H1 (cell line): ENCODE data around the gene ABLIM1. TPM values are rescaled to one million over a fixed set of nuclear protein-coding genes. Genes with fewer than 3 reads are reported as not detected.

ENCODE experiments used
- CTCF ChIA-PET: fragments of 300-600 bp; sonication (Branson Sonifier 250); formaldehyde crosslinking; loops from one replicate; lab custom pipeline; 2021; ENCODE audit not compliant: partially characterized antibody; lab: Charles Lee
- POLR2A ChIA-PET: fragments of 300-600 bp; sonication (Branson Sonifier 250); formaldehyde crosslinking; loops from one replicate; lab custom pipeline; 2021; ENCODE audit warnings: inconsistent platforms; ENCODE audit not compliant: partially characterized antibody; lab: Charles Lee
- DNase-seq, 2 experiments: peaks; one replicate each; pipeline versions ENCODE4 v3.0.0 to v3.0.0-alpha.2; 2010 to 2022; ENCODE audit warnings: low spot score in 2 of 2, low read depth in 1 of 2, mixed read lengths in 1 of 2
- FAIRE-seq: peaks from 2 replicates; lab custom pipeline; 2011; peaks lifted over from hg19 to GRCh38; lab: Jason Lieb, UNC
- H2AFZ ChIP-seq: 2 replicates; pipeline ENCODE4 v1.8.1; 2012; ENCODE audit warnings: low read length, inconsistent platforms
- H2AK5ac ChIP-seq: 2 replicates; pipeline ENCODE4 v1.6.1; 2013; ENCODE audit warnings: low read depth, low read length
- H2BK120ac ChIP-seq: replicated peaks from 2 replicates; pipeline ENCODE3; 2013; ENCODE audit warnings: low read depth, low read length, inconsistent platforms
- H2BK12ac ChIP-seq: 2 replicates; pipeline ENCODE4 v1.6.1; 2013; ENCODE audit warnings: low read depth, low read length
- H2BK15ac ChIP-seq: 2 replicates; pipeline ENCODE4 v1.6.1; 2013; ENCODE audit warnings: low read length
- H2BK20ac ChIP-seq: 2 replicates; pipeline ENCODE4 v1.6.1; 2013; ENCODE audit warnings: low read length
- H2BK5ac ChIP-seq: 2 replicates; pipeline ENCODE4 v1.6.1; 2013; ENCODE audit warnings: low read depth, low read length
- H3K14ac ChIP-seq: 2 replicates; pipeline ENCODE4 v1.6.1; 2013; ENCODE audit warnings: inconsistent platforms; ENCODE audit not compliant: insufficient read length
- H3K18ac ChIP-seq: 2 replicates; pipeline ENCODE4 v1.6.1; 2013; ENCODE audit warnings: low read length; ENCODE audit errors: extremely low read depth
- H3K23ac ChIP-seq: 2 replicates; pipeline ENCODE4 v1.6.1; 2013; ENCODE audit warnings: inconsistent platforms; ENCODE audit not compliant: insufficient read length
- H3K23me2 ChIP-seq: 2 replicates; pipeline ENCODE4 v1.6.1; 2013; ENCODE audit warnings: low read depth, low read length
- H3K27ac ChIP-seq: 2 replicates; pipeline ENCODE4 v1.6.1; 2011; ENCODE audit warnings: low read depth, low read length, inconsistent platforms
- H3K27me3 ChIP-seq, 4 experiments: replicated peaks in 1 of 4; 1 replicate in 1 of 4; 2 replicates in 3 of 4; pipeline versions ENCODE4 v1.6.1 to v1.8.1; 2011 to 2013; ENCODE audit warnings: low read length in 3 of 4, mild to moderate bottlenecking in 3 of 4, inconsistent platforms in 2 of 4, mixed read lengths in 2 of 4, moderate library complexity in 1 of 4; ENCODE audit not compliant: control insufficient read depth in 3 of 4, insufficient read depth in 3 of 4; ENCODE audit errors: extremely low read depth in 1 of 4
- H3K36me3 ChIP-seq, 4 experiments: 2 replicates each; pipeline versions ENCODE4 v1.6.1 to v1.8.1; 2011 to 2013; ENCODE audit warnings: mild to moderate bottlenecking in 4 of 4, low read length in 3 of 4, moderate library complexity in 2 of 4, control low read depth in 1 of 4, inconsistent platforms in 1 of 4; ENCODE audit not compliant: insufficient read depth in 4 of 4, control insufficient read depth in 2 of 4
- H3K4ac ChIP-seq: replicated peaks from 2 replicates; pipeline ENCODE3; 2013; ENCODE audit warnings: low read length, low read depth, mixed read lengths, inconsistent platforms; ENCODE audit not compliant: insufficient read length
- H3K4me1 ChIP-seq, 4 experiments: replicated peaks in 1 of 4; 1 replicate in 1 of 4; 2 replicates in 3 of 4; pipeline versions ENCODE4 v1.6.1 to v1.8.1; 2011 to 2013; ENCODE audit warnings: low read length in 3 of 4, inconsistent platforms in 2 of 4, mixed read lengths in 1 of 4; ENCODE audit not compliant: insufficient read depth in 4 of 4, control insufficient read depth in 3 of 4
- H3K4me2 ChIP-seq, 2 experiments: 2 replicates each; pipeline versions ENCODE4 v1.6.1 to v1.8.1; 2011 to 2013; ENCODE audit warnings: low read depth in 2 of 2, low read length in 2 of 2, control low read depth in 1 of 2, inconsistent platforms in 1 of 2, mild to moderate bottlenecking in 1 of 2; ENCODE audit not compliant: insufficient read depth in 1 of 2
- H3K4me3 ChIP-seq, 4 experiments: fragments of 200-600, 300-600 bp in 1 of 4; sonication (generic), shearing (Covaris generic), sonication (Bioruptor Twin) in 1 of 4; 2 replicates each; pipeline versions ENCODE4 v1.5.1 to v1.8.1; 2011 to 2016; ENCODE audit warnings: low read length in 4 of 4, low read depth in 3 of 4, control low read depth in 2 of 4, inconsistent platforms in 2 of 4, mild to moderate bottlenecking in 2 of 4, mixed read lengths in 1 of 4, moderate library complexity in 1 of 4; ENCODE audit not compliant: insufficient read depth in 2 of 4; ENCODE audit errors: extremely low read depth in 1 of 4
- H3K56ac ChIP-seq: replicated peaks from 2 replicates; pipeline ENCODE3; 2013; ENCODE audit warnings: low read depth, mild to moderate bottlenecking, mixed read lengths, low read length, inconsistent platforms; ENCODE audit not compliant: insufficient read length
- H3K79me1 ChIP-seq: 2 replicates; pipeline ENCODE4 v1.6.1; 2013; ENCODE audit warnings: low read depth, low read length, control low read depth
- H3K79me2 ChIP-seq, 2 experiments: 2 replicates each; pipeline versions ENCODE4 v1.6.1 to v1.8.1; 2012 to 2013; ENCODE audit warnings: low read length in 2 of 2, mild to moderate bottlenecking in 2 of 2, inconsistent platforms in 1 of 2; ENCODE audit not compliant: insufficient read depth in 2 of 2, control insufficient read depth in 1 of 2
- H3K9ac ChIP-seq, 4 experiments: replicated peaks in 1 of 4; 1 replicate in 1 of 4; 2 replicates in 3 of 4; pipeline versions ENCODE4 v1.6.1 to v1.8.1; 2011 to 2013; ENCODE audit warnings: low read depth in 3 of 4, low read length in 3 of 4, control low read depth in 2 of 4, mild to moderate bottlenecking in 2 of 4, moderate library complexity in 2 of 4, inconsistent platforms in 1 of 4; ENCODE audit errors: extremely low read depth in 1 of 4
- H3K9me3 ChIP-seq, 2 experiments: 2 replicates each; pipeline versions ENCODE4 v1.6.1 to v1.8.1; 2012 to 2013; ENCODE audit warnings: mild to moderate bottlenecking in 2 of 2, moderate library complexity in 2 of 2, control low read depth in 1 of 2, inconsistent platforms in 1 of 2, low read depth in 1 of 2, low read length in 1 of 2, mixed read lengths in 1 of 2; ENCODE audit not compliant: insufficient read depth in 2 of 2
- H4K20me1 ChIP-seq, 2 experiments: replicated peaks in 1 of 2; 2 replicates each; pipeline versions ENCODE3 to v1.8.1; 2011 to 2013; ENCODE audit warnings: inconsistent platforms in 2 of 2, low read length in 2 of 2, mild to moderate bottlenecking in 1 of 2; ENCODE audit not compliant: insufficient read depth in 2 of 2, control insufficient read depth in 1 of 2
- H4K5ac ChIP-seq: 2 replicates; pipeline ENCODE4 v1.6.1; 2013; ENCODE audit warnings: low read length, low read depth, mixed read lengths, inconsistent platforms; ENCODE audit not compliant: insufficient read length
- H4K8ac ChIP-seq: 2 replicates; pipeline ENCODE4 v1.8.0; 2013; ENCODE audit warnings: mild to moderate bottlenecking, moderate library complexity, low read length, inconsistent platforms; ENCODE audit not compliant: insufficient read depth; ENCODE audit errors: extremely low read depth
- H4K91ac ChIP-seq: replicated peaks from 2 replicates; pipeline ENCODE3; 2013; ENCODE audit warnings: low read length, mixed read lengths, inconsistent platforms; ENCODE audit not compliant: insufficient read length
- ASH2L ChIP-seq: fragments of 200-600, 300-600 bp; sonication (generic); IDR thresholded peaks from one replicate; pipeline ENCODE4 v1.7.1; 2017; ENCODE audit warnings: low read length
- CEBPB ChIP-seq: IDR thresholded peaks from 2 replicates; pipeline ENCODE4 v1.6.1; 2012; ENCODE audit warnings: low read depth, low read length
- HDAC6 ChIP-seq: IDR thresholded peaks from one replicate; pipeline ENCODE4 v1.7.1; 2012; ENCODE audit warnings: low read depth, mild to moderate bottlenecking, inconsistent platforms, low read length, moderate library complexity
- JUND ChIP-seq: IDR thresholded peaks from 2 replicates; pipeline ENCODE4 v1.6.1; 2011; ENCODE audit warnings: mild to moderate bottlenecking, improper control_type of control experiment, low read length
- KDM5A ChIP-seq: fragments of 200-600 bp; IDR thresholded peaks from 2 replicates; pipeline ENCODE4 v1.7.1; 2012; ENCODE audit warnings: mild to moderate bottlenecking, low read length, inconsistent platforms, mixed read lengths
- RAD21 ChIP-seq, 2 experiments: IDR thresholded peaks in 1 of 2; conservative IDR thresholded peaks in 1 of 2; 2 replicates each; pipeline ENCODE4 v1.6.1; 2011; ENCODE audit warnings: low read depth in 2 of 2, low read length in 2 of 2, improper control_type of control experiment in 1 of 2, inconsistent platforms in 1 of 2, mild to moderate bottlenecking in 1 of 2, moderate library complexity in 1 of 2
- RNF2 ChIP-seq: fragments of 200-900, 300-1000 bp; sonication (generic); IDR thresholded peaks from 2 replicates; pipeline ENCODE4 v1.7.1; 2016; ENCODE audit warnings: borderline replicate concordance, low read depth, mild to moderate bottlenecking, antibody characterized with exemption, low read length; ENCODE audit not compliant: poor library complexity, severe bottlenecking; ENCODE audit errors: missing control alignments
- RXRA ChIP-seq: IDR thresholded peaks from 2 replicates; pipeline ENCODE4 v1.6.1; 2011; ENCODE audit warnings: low read depth, mild to moderate bottlenecking, low read length, moderate library complexity; ENCODE audit not compliant: insufficient read depth
- SAP30 ChIP-seq: fragments of 300-600 bp; sonication (generic); IDR thresholded peaks from 2 replicates; pipeline ENCODE4 v1.7.1; 2012; ENCODE audit warnings: low read length, moderate library complexity, mild to moderate bottlenecking, inconsistent platforms; ENCODE audit not compliant: insufficient read depth, insufficient replicate concordance
- SIX5 ChIP-seq: IDR thresholded peaks from 2 replicates; pipeline ENCODE4 v1.6.1; 2011; ENCODE audit warnings: mild to moderate bottlenecking, low read depth, low read length
- TEAD4 ChIP-seq: IDR thresholded peaks from 2 replicates; pipeline ENCODE4 v1.6.1; 2012; ENCODE audit warnings: low read depth, low read length, inconsistent platforms, mixed read lengths
- WGBS, 2 experiments: shearing (Covaris generic) in 1 of 2; methylation state at CpG; one replicate each; pipeline versions ENCODE4 v1.1.6 to v1.1.7; 2013 to 2015; ENCODE audit warnings: low lambda C conversion rate in 2 of 2, mixed read lengths in 2 of 2, inconsistent platforms in 1 of 2, low coverage in 1 of 2, missing lambda C conversion rate in 1 of 2; ENCODE audit not compliant: insufficient replicate concordance in 2 of 2, insufficient coverage in 1 of 2, insufficient read length in 1 of 2; ENCODE audit errors: extremely low coverage in 1 of 2, missing lambda C conversion rate in 1 of 2; 5-methylcytosine and 5-hydroxymethylcytosine counted together
- polyA plus RNA-seq, 7 experiments: library from polyadenylated mRNA; depleted of rRNA in 3 of 7; stranded (reverse) in 5 of 7; unstranded in 2 of 7; fragments of >200 nt in 5 of 7; fragments of 200-250 nt in 2 of 7; gene quantifications; 1 replicate in 5 of 7; 2 replicates in 1 of 7; 4 replicates in 1 of 7; pipeline versions ENCODE4 v1.2.1 to v1.2.3, GENCODE V29; 2011 to 2013; ENCODE audit warnings: missing spikeins in 2 of 7, mixed read lengths in 2 of 7
- total RNA-seq: library from RNA; stranded (reverse); fragmentation: NEBNext Ultra II Directional; extraction: Animal tissue kit (Norgen Biotek cat#: 25700); gene quantifications from 2 replicates; pipeline ENCODE4 v1.2.1, GENCODE V29; 2021
- TF ChIP-seq, protein P1 (sequence below): IDR thresholded peaks from 2 replicates; pipeline ENCODE4 v1.6.1; 2011; ENCODE audit warnings: low read depth, mild to moderate bottlenecking, low read length; ENCODE audit not compliant: insufficient read depth

Gene ABLIM1
- total and polyA plus RNA-seq, 2 of the 8 experiments (the other 6 are each of a cell fraction or from before 2014, with no cell fraction given), result 51.2 to 51.7 TPM

- no peaks in the 10 kb centered on the region for H3K36me3 ChIP-seq
- H3K4me3 ChIP-seq, result no peak overlapping the region
- no peak overlapping the region for H4K8ac ChIP-seq
- no peaks in the 10 kb centered on the region for H3K23me2 ChIP-seq
- no peaks in the 10 kb centered on the region for H3K27me3 ChIP-seq
- FAIRE-seq, result no peak
- H3K4me1 ChIP-seq, result peaks cover 0 to 13% (median 2%) of the 10 kb centered on the region in 4 experiments; a peak in 3 of 7 replicates
- H3K9ac ChIP-seq, result no peak overlapping the region
- H3K27ac ChIP-seq, result no peak overlapping the region
- H2BK5ac ChIP-seq, result no peak overlapping the region
- no peak overlapping the region for H2AK5ac ChIP-seq
- ChIA-PET POLR2A (interaction anchor here (1.0 kb wide), 1 partner anchor 9 kb away, joined by 3 read pairs; no protein-coding TSS in a partner anchor), CTCF (interaction anchor here (0.7 to 13.0 kb wide), 46 partner anchors 10 to 263 kb away, joined by 3 to 209 read pairs (median 6); partner anchors contain the start of gene AFAP1L2)
- no peak overlapping the region for H2AFZ ChIP-seq
- no peak overlapping the region for H3K56ac ChIP-seq
- H2BK12ac ChIP-seq, result no peak overlapping the region
- H3K4me2 ChIP-seq, result no peak overlapping the region
- no peak overlapping the region for H2BK20ac ChIP-seq
- H3K18ac ChIP-seq, result no peak overlapping the region
- no peaks in the 10 kb centered on the region for H3K79me2 ChIP-seq
- H3K23ac ChIP-seq, result no peak overlapping the region
- no peaks in the 10 kb centered on the region for H3K9me3 ChIP-seq
- H4K5ac ChIP-seq, result no peak overlapping the region
- 86% methylated on average over 3 of the region's 3 CpGs; no CpG with 5 or more reads in 1 of the 2 experiments for WGBS, 2 experiments
- H4K20me1 ChIP-seq, result no peaks in the 10 kb centered on the region
- H3K79me1 ChIP-seq, result no peaks in the 10 kb centered on the region
- DNase-seq, result no peak
- H3K14ac ChIP-seq, result no peak overlapping the region
- no peak overlapping the region for H4K91ac ChIP-seq
- H2BK15ac ChIP-seq, result no peak overlapping the region
- no peak overlapping the region for H3K4ac ChIP-seq
- TF ChIP-seq, protein P1, sequence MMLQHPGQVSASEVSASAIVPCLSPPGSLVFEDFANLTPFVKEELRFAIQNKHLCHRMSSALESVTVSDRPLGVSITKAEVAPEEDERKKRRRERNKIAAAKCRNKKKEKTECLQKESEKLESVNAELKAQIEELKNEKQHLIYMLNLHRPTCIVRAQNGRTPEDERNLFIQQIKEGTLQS, result no peak
- TF ChIP-seq KDM5A, result no peak
- no peak for TF ChIP-seq RNF2
- no peak for TF ChIP-seq HDAC6
- no peak for TF ChIP-seq ASH2L
- no peak for TF ChIP-seq RXRA
- no peak for TF ChIP-seq CEBPB
- no peak for TF ChIP-seq SIX5
- no peak for TF ChIP-seq TEAD4
- no peak for TF ChIP-seq JUND
- TF ChIP-seq RAD21 (IDR thresholded peaks at IDR 0.05 in 1 of 2, conservative IDR thresholded peaks at IDR 0.05 in 1 of 2; ENCODE audit: low read depth in 2 of 2, low read length in 2 of 2), result no peak
- TF ChIP-seq SAP30, result no peak
- no peak overlapping the region for H2BK120ac ChIP-seq
These were observed 269.8 kb downstream of the ABLIM1 start for GRCh38 chr10:114388275-114388674.
